Omental fat pad (tissue), 4 donors: ENCODE data around the gene HLA-DMB. TPM values are rescaled to one million over a fixed set of nuclear protein-coding genes. Genes with fewer than 3 reads are reported as not detected.

ENCODE experiments used
- ATAC-seq: fragments of 150-250 bp; one replicate; pipeline ENCODE4 v1.9.1; 2016; ENCODE audit warnings: mild to moderate bottlenecking, moderate library complexity; ENCODE audit not compliant: low FRiP score
- DNase-seq: peaks from one replicate; pipeline ENCODE4 v3.0.0-alpha.2; 2019; ENCODE audit warnings: low spot score
- CTCF ChIP-seq, 3 donors: fragments of 450-650 bp; IDR thresholded peaks; one replicate each; pipeline ENCODE4 v1.5.1; 2016 to 2017; ENCODE audit warnings: antibody characterized with exemption in 3 of 3, mild to moderate bottlenecking in 3 of 3, moderate library complexity in 2 of 3
- total RNA-seq, 4 donors: library from RNA; depleted of rRNA; stranded (reverse); fragments of >200 nt; gene quantifications; one replicate each; pipeline ENCODE4 v1.1.0, GENCODE V29; 2016

Gene HLA-DMB
- total RNA-seq, 4 donors from 2014 or later = 18.4 to 79.6 (median 35.0) TPM

GRCh38 chr6:32967151-32968091 lies 26.6 kb upstream of the HLA-DMB start:
- ATAC-seq (no peak), DNase-seq (no peak)
- TF ChIP-seq CTCF (IDR thresholded peaks at IDR 0.05) = no peak

- TF ChIP-seq CTCF (IDR thresholded peaks at IDR 0.05) = no peak
- ATAC-seq (no peak), DNase-seq (no peak)
Observed at GRCh38 chr6:32964776-32965175, 23.9 kb upstream of the HLA-DMB start.

GRCh38 chr6:32963866-32964265 lies 23.0 kb upstream of the HLA-DMB start:
- DNase-seq (no peak), ATAC-seq (no peak)
- no peak for TF ChIP-seq CTCF (IDR thresholded peaks at IDR 0.05)

- TF ChIP-seq CTCF (IDR thresholded peaks at IDR 0.05) = no peak
- DNase-seq = no peak
- no peak for ATAC-seq
Observed at GRCh38 chr6:32962213-32962826, 21.5 kb upstream of the HLA-DMB start.

- DNase-seq (no peak), ATAC-seq (no peak)
- TF ChIP-seq CTCF (IDR thresholded peaks at IDR 0.05) = no peak
Observed at GRCh38 chr6:32960563-32960962, 19.7 kb upstream of the HLA-DMB start.

GRCh38 chr6:32956176-32956575 lies 15.3 kb upstream of the HLA-DMB start:
- DNase-seq = no peak
- ATAC-seq = no peak
- no peak for TF ChIP-seq CTCF (IDR thresholded peaks at IDR 0.05)
